ENCODE data around the gene ATG101.

Gene ATG101

GRCh38 chr12:52035190-52035589 lies 34.6 kb upstream of the ATG101 start:
- TF ChIP-seq GATA2 (IDR thresholded peaks at IDR 0.05; ENCODE audit: low read depth, low read length) (no peak), GATA3 (IDR thresholded peaks at IDR 0.05; ENCODE audit: low read depth, low read length) (no peak)

GRCh38 chr12:52035926-52036325 lies 33.9 kb upstream of the ATG101 start:
- no peak for TF ChIP-seq GATA3 (IDR thresholded peaks at IDR 0.05; ENCODE audit: low read depth, low read length)
- TF ChIP-seq GATA2 (IDR thresholded peaks at IDR 0.05; ENCODE audit: low read depth, low read length) = no peak

DNA sequence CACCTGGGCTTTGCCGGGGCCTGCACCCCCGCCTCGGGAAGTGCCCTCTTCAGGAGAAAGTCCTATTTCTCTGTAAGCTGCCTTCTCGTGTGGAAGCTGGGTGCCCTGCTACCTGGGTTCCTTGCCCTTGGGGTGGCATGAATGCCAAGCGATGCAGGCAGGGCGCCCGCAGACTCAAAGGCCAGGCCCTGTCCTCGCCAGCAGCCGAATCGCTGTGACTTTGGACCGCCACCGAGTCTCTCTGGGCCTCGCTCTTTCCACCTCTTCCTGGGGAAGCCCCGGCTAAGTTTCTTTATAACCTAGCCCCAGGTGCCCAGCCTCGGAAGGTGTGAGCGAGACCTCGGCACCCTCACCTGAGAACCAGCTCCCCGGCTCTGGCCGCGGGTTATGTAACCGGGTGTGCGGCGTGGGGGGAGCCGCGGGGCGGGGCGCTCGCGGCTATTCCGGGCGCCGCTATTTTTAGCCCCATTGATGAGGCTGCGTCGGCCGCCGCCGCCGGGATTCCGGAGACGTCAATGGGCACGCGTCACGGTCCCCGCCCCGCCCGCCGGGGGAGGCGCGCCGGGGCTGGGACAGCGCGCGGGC lies 33.1 kb upstream of the ATG101 start:
- TF ChIP-seq GATA2 (IDR thresholded peaks at IDR 0.05; ENCODE audit: low read depth, low read length) (no peak), GATA3 (IDR thresholded peaks at IDR 0.05; ENCODE audit: low read depth, low read length) (no peak)

DNA sequence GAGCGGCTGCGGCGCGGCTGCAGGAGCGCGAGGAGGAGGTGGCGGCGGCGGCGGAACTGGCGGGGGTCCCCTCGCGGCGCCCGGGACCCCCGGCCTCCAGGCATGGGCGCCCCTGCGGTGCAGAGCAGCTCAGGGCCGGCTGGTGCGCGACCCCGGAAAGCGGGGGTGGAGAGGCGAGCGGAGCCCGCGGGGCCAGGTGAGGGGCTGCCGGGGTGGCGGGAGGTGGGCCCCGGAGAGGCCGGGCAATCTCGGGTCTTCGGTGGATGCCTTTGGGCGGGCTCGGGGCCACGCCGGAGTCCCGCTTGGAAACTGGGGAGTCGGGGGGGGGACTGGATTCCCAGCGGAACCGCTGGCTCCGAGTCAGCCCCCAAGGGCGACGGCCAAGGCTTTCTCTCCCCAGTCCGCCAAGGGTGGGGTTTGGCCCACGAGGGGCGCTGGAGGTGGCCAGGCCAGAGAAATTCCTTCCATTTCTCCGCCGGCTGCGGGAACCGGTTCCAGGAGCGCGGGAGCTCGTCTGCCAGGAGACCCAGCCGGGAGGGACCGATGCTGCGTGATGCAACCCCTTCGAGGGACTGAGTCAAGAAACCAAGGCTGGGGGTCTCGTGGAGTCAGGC lies 32.4 kb upstream of the ATG101 start:
- no peak for TF ChIP-seq GATA3 (IDR thresholded peaks at IDR 0.05; ENCODE audit: low read depth, low read length)
- TF ChIP-seq GATA2 (IDR thresholded peaks at IDR 0.05; ENCODE audit: low read depth, low read length) = no peak

DNA sequence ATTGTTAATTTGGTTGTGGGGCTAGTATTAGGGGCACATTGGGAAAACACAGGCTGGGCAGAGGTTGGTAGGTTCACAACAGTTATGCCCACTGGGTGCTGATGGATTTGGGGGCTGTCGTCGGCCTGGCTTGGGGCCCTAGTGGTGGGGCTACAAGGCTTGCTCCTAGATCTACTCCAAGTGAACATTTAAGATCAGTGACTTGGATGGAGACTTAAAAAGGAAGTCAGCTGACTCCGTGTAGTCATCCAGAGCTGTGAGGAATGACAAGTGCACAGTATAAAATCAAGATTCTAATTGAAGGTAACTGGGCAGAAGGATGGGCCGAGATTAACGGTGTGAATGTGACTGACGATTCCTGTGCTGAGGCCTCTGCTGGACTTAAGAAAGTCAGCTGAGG lies 31.3 kb upstream of the ATG101 start:
- TF ChIP-seq GATA2 (IDR thresholded peaks at IDR 0.05; ENCODE audit: low read depth, low read length) = no peak
- TF ChIP-seq GATA3 (IDR thresholded peaks at IDR 0.05; ENCODE audit: low read depth, low read length) = no peak

- TF ChIP-seq GATA3 (IDR thresholded peaks at IDR 0.05; ENCODE audit: low read depth, low read length) (no peak), GATA2 (IDR thresholded peaks at IDR 0.05; ENCODE audit: low read depth, low read length) (no peak)
Observed at GRCh38 chr12:52041035-52041434, 28.7 kb upstream of the ATG101 start.

DNA sequence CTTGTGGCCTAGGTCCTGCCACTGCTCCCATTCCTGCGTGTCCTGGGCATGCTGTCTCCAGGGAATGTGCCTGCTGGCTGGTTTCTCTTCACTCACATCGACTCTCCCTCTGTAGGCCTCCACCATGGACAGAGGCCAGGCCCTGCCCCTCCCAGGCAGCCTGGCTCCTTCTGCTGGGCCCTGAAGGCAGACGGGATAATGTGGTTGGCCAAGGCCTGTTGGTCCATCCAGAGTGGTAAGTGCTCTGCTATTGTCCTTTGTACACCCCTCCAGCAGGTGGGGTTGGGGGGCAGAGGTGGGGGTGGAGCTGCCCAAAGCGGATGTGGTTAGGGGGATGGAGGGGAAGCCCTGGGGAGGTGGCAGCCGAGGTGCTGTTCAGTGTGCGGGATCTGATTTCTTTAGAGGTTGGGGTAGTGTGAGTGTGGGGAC lies 28.1 kb upstream of the ATG101 start:
- TF ChIP-seq GATA2 (IDR thresholded peaks at IDR 0.05; ENCODE audit: low read depth, low read length) (no peak), GATA3 (IDR thresholded peaks at IDR 0.05; ENCODE audit: low read depth, low read length) (no peak)

GRCh38 chr12:52042706-52043385 lies 26.9 kb upstream of the ATG101 start:
- TF ChIP-seq GATA2 (IDR thresholded peaks at IDR 0.05; ENCODE audit: low read depth, low read length) = no peak
- no peak for TF ChIP-seq GATA3 (IDR thresholded peaks at IDR 0.05; ENCODE audit: low read depth, low read length)

- TF ChIP-seq GATA2 (IDR thresholded peaks at IDR 0.05; ENCODE audit: low read depth, low read length) (no peak), GATA3 (IDR thresholded peaks at IDR 0.05; ENCODE audit: low read depth, low read length) (no peak)
Observed at GRCh38 chr12:52043386-52044212, 26.2 kb upstream of the ATG101 start.

DNA sequence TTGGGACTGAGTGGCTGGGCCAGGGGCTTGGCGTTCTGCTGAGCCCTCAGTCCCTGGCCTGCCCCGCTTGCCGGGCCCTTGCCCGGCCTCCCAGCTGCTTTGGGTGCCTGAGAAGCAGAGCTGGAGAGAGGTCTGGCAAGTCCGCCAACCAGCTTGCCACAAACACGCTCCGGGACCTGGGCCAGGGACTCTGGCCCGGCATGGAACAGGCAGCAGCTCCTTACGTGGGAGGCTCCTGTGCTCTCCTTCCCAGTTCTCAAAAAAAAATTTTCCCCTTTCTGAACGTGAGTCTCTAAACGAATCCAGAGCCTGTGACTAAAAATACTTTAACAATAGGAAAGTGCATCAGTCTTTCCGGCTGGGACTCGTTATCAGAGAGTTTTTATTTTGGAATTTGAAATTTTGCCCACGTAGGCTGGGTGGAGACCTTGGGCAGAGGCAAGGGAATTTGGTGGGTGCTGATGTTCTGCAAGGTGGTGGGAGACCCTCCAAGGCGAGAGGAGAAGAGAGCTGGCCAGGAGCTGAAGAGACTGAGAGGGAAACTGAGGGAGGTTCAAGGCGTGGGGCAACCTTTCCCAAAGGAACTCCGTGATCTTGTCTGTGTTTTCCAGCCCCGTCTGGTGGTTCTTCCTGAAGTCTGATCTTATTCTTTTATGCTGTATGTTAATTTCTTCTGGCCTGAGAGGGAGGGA lies 25.3 kb upstream of the ATG101 start:
- TF ChIP-seq GATA2 (IDR thresholded peaks at IDR 0.05; ENCODE audit: low read depth, low read length) = no peak
- TF ChIP-seq GATA3 (IDR thresholded peaks at IDR 0.05; ENCODE audit: low read depth, low read length) = no peak

GRCh38 chr12:52045794-52046199 lies 24.0 kb upstream of the ATG101 start:
- TF ChIP-seq GATA3 (IDR thresholded peaks at IDR 0.05; ENCODE audit: low read depth, low read length) = no peak
- no peak for TF ChIP-seq GATA2 (IDR thresholded peaks at IDR 0.05; ENCODE audit: low read depth, low read length)

DNA sequence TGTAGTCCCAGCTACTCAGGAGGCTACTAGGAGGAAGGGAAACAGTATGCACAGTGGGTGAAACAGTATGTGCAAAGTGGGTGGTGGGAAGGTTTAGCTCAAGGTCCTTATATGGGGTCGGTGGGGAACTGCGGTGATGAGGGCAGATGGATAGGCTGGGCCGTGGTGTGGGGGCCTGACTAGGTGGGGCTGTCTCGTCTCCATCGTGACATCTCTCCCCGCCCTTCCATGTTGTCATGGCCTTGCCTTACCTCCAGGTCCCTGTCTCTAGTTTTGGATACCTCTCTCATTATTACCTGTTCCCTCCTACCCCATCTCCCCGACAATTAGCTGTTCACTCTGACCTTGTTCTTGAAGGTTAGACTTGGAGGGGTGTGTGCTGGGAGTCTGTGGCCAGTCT lies 22.9 kb upstream of the ATG101 start:
- no peak for TF ChIP-seq GATA2 (IDR thresholded peaks at IDR 0.05; ENCODE audit: low read depth, low read length)

- no peak for TF ChIP-seq GATA3 (IDR thresholded peaks at IDR 0.05; ENCODE audit: low read depth, low read length)
Observed at GRCh38 chr12:52049286-52049685, 20.5 kb upstream of the ATG101 start.

DNA sequence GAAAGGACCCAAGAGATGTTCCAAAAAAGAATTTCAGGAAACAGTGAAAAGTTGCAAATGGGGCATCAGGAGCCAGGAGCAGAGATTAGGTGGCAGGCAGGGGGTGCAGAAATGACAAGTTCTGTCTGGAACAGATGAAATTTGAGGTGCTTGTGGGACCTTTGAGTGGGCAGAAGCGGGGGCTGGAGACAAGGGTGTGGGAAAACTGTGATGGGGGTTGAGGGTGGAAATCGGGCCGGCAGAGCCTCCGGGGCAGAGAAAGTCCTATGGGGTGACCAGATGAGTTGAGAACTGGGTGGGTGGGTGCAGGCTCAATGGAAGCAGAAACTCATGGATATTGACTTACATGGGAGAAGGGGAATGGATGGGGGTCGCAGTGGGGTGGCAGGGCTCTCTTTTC lies 20.1 kb upstream of the ATG101 start:
- TF ChIP-seq GATA3 (IDR thresholded peaks at IDR 0.05; ENCODE audit: low read depth, low read length) (no peak), GATA2 (IDR thresholded peaks at IDR 0.05; ENCODE audit: low read depth, low read length) (no peak)
